ENCODE measurements around the gene MAP4K5.

MAP4K5 gene

DNA sequence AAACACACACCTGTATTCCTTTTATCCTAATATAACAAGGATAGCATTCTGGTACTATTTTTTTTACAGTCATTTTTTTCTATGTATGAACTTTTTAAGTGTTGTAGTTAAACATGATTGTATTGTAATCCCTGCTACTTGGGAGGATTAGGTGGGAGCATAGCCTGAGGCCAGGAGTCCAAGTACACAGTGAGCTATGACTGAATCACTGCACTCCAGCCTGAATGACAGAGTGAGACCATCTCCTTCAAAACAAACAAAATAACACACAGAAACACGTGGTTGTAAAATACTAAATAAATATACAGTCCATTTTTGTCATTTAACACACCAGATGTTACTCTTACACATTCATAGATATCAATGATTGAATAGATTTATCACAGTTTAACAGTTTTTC lies 56.9 kb downstream of the MAP4K5 start:
- no peak for DNase-seq

- no peak for DNase-seq
Measured at GRCh38 chr14:50471838-50472465, 60.4 kb downstream of the MAP4K5 start.

DNA sequence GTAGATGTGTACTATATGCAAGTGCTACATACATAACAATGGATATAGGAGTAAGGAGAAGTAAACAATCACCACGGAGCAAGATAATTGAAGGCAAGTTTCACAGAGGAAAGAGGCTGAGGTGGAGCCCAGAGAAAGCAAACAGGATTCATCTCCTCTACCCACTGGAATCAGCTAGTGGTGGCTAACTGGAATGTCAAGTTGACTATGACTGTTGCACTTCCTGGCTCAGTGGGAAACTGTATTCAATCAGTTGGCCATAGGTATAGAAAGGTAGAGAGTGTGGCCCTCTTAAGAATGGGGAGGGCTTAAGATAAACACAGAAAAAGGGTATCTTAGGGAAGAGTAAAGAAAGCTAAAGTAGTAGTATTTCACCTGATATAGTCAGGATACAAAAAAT lies 62.4 kb downstream of the MAP4K5 start:
- DNase-seq, result no peak

DNA sequence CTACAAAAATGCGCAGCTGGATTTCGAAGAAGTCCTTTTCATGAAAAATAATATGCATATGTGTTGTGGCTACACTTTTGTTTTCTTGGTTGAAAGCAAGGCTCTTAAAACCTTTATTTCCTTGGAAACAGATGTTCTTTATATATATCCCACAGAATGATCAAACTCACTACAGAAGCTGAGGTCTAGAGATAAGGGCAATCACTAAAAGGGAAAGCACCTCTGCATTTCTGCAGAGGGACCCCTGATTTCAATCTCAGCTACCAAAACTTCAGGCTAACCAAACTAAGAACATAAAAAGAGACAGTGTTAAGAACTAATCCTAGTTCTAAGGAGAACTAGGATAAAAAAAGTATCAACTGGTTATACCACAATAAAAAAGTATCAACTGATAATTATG lies 70.3 kb downstream of the MAP4K5 start:
- no peak for DNase-seq

GRCh38 chr14:50453869-50454268 lies 78.5 kb downstream of the MAP4K5 start:
- DNase-seq, result no peak

DNA sequence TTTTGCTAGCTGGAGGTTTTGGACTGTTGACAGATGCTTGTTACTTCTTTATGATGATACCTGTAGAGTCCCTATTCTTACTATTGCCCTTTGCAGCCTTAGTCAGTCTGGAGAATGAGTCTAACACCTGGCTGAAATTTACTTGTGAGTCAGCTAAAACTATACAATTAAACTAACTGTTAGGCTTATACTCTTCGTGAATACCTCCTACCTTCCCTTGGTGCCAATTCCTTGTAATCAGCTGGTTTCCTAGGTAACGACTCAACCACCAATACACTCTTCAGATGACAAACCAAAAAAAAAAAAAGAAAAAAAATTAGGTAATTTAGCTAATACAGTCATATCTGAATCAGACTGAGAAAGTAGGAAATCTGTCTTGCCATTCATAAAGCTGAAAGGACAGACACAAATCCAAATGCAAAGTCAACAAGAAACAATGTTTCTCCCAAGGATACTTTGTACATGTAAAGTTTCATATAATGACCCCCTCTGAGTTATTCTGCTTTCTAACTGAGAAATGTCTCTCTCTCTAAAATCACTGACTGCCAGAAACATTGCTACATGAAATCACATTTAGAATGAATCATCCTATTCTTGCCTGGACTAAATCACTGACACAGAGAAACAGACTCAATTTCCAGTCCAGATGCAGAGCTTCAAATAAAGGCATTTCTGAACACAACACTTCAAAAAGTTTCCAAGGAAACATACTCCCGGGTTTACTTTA lies 79.2 kb downstream of the MAP4K5 start:
- no peak for DNase-seq

- DNase-seq, result no peak
Measured at GRCh38 chr14:50452296-50452695, 80.1 kb downstream of the MAP4K5 start.

GRCh38 chr14:50451854-50452253 lies 80.5 kb downstream of the MAP4K5 start:
- no peak for DNase-seq

DNA sequence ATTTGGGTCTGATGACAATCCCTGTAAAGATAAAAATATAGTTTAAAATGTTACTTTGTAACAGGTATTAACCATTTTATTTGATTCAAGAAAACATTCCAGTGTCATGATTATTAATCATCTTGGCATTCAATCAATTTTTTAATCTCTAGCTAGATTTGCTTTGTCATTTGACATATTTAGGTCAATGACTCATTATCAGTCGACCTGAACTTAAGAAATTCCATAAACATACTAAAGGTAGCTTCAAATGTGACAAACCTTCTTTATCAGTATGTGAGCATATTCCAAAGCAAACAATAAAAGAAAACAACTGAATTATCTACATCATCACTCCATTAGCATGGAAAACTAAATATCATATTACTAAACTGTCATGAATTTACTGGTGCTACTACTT lies 84.9 kb downstream of the MAP4K5 start:
- DNase-seq, result no peak

DNA sequence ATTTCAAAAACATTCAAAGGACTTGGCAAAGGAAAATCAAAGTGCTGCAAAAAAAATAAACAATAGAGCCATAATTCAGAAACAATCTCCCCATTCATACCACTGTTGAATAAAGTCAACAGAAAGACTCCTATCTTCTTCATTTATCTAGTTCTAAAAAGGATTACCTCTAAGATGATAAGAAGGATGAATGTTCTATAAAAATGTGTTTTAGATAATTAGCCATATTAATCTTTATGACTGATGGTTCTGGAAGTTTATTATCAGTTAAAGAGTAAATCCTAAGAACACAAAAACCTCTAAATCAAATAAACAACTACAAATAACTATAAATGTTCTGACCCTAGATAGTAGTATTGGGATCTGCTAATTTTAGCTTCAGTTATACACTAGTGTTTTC lies 97.8 kb downstream of the MAP4K5 start:
- no peak for DNase-seq

DNA sequence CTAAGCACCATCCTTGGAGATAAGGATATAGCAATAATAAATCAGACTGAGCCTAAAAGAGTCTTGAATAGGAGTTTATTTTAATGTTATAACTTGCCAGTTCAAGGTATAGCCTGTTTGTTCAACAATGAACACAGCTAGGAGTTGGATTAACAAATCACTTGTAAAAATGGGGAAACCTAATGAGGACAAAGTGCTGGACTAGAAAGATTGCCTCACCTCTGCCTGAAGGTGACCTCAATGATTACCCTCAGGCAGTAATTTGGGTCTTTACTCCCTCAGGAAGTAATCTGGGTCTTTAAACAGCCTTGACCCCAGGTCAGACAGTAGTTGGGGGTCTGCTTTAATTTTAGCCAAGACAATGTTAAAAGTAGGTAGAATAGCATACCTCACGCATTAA lies 100.2 kb downstream of the MAP4K5 start:
- no peak for DNase-seq

- DNase-seq, result no peak
Measured at GRCh38 chr14:50425816-50426215, 106.6 kb downstream of the MAP4K5 start.

DNA sequence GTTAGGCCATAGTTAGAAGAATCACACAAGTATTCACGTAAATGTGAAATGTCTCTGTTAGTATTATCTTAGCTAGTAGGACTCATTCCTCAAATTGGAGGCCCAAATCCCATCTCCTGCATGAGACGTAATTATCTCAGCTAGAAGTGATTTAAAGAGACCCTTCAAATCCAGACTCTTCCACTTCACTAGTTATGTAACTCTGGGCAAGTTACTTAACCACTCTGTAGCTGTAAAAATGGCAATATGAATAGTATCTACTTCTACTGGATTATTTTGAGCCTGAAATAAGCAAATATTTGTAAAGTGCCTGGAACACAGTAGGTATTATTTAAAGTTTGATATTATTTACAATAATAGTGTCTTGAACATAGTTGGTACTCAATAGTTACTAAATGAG lies 107.3 kb downstream of the MAP4K5 start:
- no peak for DNase-seq

- DNase-seq, result no peak
Measured at GRCh38 chr14:50423529-50423928, 108.8 kb downstream of the MAP4K5 start.

GRCh38 chr14:50421499-50421898 lies 110.9 kb downstream of the MAP4K5 start:
- DNase-seq, result no peak

DNA sequence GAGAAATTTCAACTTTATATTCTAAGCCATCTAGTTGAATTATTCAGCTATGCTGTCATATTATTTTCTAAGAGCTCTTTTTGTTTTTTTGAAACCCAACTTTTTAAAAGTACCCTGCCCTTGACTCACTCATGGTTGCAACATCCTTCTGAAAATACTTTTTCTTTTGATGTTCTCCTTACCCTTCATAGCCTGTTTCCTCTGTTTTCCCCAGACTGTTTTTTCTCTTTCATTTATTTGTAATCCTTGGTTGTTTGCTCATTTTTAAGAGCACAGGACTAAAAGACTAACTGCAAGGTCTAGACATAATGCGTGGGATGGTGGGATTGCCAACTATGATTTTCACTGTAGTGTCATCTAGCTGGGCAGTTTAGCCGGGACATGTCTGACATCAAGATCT lies 114.5 kb downstream of the MAP4K5 start:
- no peak for DNase-seq

DNA sequence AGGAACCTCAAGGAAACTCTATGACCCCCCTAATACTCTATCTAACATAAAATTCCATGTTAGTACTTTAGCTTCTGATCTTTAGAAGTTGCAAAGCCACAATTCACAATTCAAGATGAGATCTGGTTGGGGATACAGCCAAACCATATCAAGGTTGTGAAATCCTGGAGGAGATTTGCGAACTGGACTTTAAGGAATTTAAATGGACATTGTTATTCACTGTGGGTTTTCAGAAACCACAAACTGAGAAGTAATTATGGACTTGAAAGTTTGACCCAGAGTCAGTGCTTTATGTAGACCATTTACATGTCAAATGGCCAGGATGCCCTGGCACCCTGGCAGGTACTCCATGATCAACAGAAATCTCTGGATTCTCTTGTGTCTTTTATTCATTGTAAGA lies 121.4 kb downstream of the MAP4K5 start:
- no peak for DNase-seq

DNA sequence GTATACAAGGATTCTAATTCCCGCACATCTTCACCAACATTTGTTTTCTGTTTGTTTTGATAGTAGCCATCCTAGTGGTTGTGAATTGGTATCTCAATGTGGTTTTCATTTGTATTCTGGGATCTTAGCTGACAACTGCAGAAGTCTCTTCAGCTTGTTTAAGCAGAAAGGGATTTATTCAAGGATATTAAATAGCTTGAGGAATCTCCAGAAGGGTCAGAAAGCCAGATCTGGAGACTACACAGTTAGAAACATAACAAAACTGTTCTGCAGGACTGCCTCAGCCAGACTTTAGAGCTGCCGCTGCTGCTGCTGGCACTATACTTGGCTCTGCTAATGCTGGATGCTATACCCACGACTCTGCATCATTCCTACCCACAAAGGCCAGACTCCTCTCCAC lies 122.3 kb downstream of the MAP4K5 start:
- DNase-seq, result no peak

GRCh38 chr14:50407111-50407812 lies 125.1 kb downstream of the MAP4K5 start:
- no peak for DNase-seq

GRCh38 chr14:50403419-50403818 lies 128.9 kb downstream of the MAP4K5 start:
- DNase-seq, result no peak

GRCh38 chr14:50402965-50403364 lies 129.4 kb downstream of the MAP4K5 start:
- no peak for DNase-seq

GRCh38 chr14:50400461-50400860 lies 131.9 kb downstream of the MAP4K5 start:
- DNase-seq, result no peak

GRCh38 chr14:50399251-50400032 lies 132.9 kb downstream of the MAP4K5 start:
- no peak for DNase-seq

DNA sequence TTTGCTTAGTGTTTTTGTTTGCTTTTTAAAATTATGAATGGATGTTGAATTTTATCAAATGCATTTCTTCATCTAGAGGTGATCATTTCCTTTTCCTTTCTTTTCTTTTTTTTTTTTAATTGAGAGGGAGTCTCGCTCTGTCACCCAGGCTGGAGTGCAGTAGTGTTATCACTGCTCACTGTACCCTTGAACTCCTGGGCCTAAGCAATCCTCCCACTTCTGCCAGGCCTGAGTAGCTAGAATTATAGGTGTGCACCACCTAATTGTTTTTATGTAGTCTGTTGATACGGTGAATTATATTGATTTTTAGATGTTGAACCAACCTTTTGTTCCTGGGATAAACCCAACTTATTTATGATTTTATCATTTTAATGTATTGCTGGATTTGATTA lies 134.2 kb downstream of the MAP4K5 start:
- DNase-seq, result no peak

Data from activated CD8-positive, alpha-beta memory T cell treated with anti-CD3 and anti-CD28 coated beads, Interleukin-2, amount 50 U/mL, for 4 hours (primary cell).